GM13977 (cell line): ENCODE measurements around the gene ARHGAP31.
A peak's percentile ranks its signal among the peaks of the same experiment; 100 is the strongest.
"Not testable (repeated sequence)": the region's sequence is repeated elsewhere in the genome, so short reads cannot be mapped to it uniquely, and the experiment has no call there.

ENCODE experiments used
- DNase-seq: peaks from one replicate; pipeline ENCODE4 v3.0.0; 2012; ENCODE audit warnings: low spot score
- CTCF ChIP-seq: IDR thresholded peaks from 2 replicates; pipeline ENCODE4 v1.5.1; 2012; ENCODE audit warnings: mild to moderate bottlenecking, control low read depth; ENCODE audit not compliant: insufficient read depth; ENCODE audit errors: extremely low read depth, missing control alignments
- in situ Hi-C: fragments of 300-500 bp; cut with MboI; formaldehyde crosslinking; loops from one replicate; pipeline ENCODE4 v1.12.0; 2022; ENCODE audit warnings: low sequenced_read_pairs, low pct_unique_long_range_greater_than_20kb, mixed read lengths, inconsistent platforms; ENCODE audit not compliant: unreplicated experiment

Gene ARHGAP31

GRCh38 chr3:119352863-119353527, 58.8 kb downstream of the ARHGAP31 start:
- no peak for DNase-seq
- peak; percentile 64 for TF ChIP-seq CTCF
- in situ Hi-C loops: no loop called here

- in situ Hi-C loops, DNase-seq: not testable (repeated sequence)
Observed at GRCh38 chr3:119355608-119356007, 61.4 kb downstream of the ARHGAP31 start.

- in situ Hi-C loops: no loop called here
- no peak for DNase-seq
- no peak for TF ChIP-seq CTCF
Observed at GRCh38 chr3:119356646-119357045, 62.5 kb downstream of the ARHGAP31 start.

- in situ Hi-C loops: no loop called here
- DNase-seq: no peak
Observed at GRCh38 chr3:119357190-119357589, 63.0 kb downstream of the ARHGAP31 start.

GRCh38 chr3:119359476-119360326, 65.5 kb downstream of the ARHGAP31 start:
- DNase-seq: no peak
- TF ChIP-seq CTCF: no peak
- in situ Hi-C loops: no loop called here

More at GRCh38 chr3:119357190-119357589, 63.0 kb downstream of the ARHGAP31 start:
- no peak for TF ChIP-seq CTCF

GRCh38 chr3:119360736-119361462, 66.7 kb downstream of the ARHGAP31 start:
- no peak for TF ChIP-seq CTCF
- in situ Hi-C loops: no loop called here
- no peak for DNase-seq

GRCh38 chr3:119362010-119362409, 67.8 kb downstream of the ARHGAP31 start:
- no peak for TF ChIP-seq CTCF
- in situ Hi-C loops: no loop called here

More at GRCh38 chr3:119362010-119362409, 67.8 kb downstream of the ARHGAP31 start:
- no peak for DNase-seq
